HUES48 (cell line): Measurements from ENCODE around the gene TRUB2.

ENCODE experiments used
- H3K27ac ChIP-seq: one replicate; pipeline ENCODE4 v1.7.0; 2013; ENCODE audit warnings: low read depth, low read length, inconsistent platforms
- H3K27me3 ChIP-seq: 2 replicates; pipeline ENCODE4 v1.6.1; 2013; ENCODE audit warnings: mild to moderate bottlenecking, low read length; ENCODE audit not compliant: control insufficient read depth, insufficient read depth
- H3K36me3 ChIP-seq: 2 replicates; pipeline ENCODE4 v1.6.1; 2013; ENCODE audit warnings: low read length; ENCODE audit not compliant: control insufficient read depth, insufficient read depth
- H3K4me1 ChIP-seq: 2 replicates; pipeline ENCODE4 v1.6.1; 2013; ENCODE audit warnings: mild to moderate bottlenecking, low read length; ENCODE audit not compliant: control insufficient read depth, insufficient read depth
- H3K4me3 ChIP-seq: 2 replicates; pipeline ENCODE4 v1.5.1; 2013; ENCODE audit warnings: mild to moderate bottlenecking, low read depth, low read length
- H3K9ac ChIP-seq: 2 replicates; pipeline ENCODE4 v1.6.1; 2013; ENCODE audit warnings: mild to moderate bottlenecking, low read depth, low read length, moderate library complexity
- H3K9me3 ChIP-seq: 2 replicates; pipeline ENCODE4 v1.6.1; 2013; ENCODE audit warnings: low read length; ENCODE audit not compliant: control insufficient read depth, insufficient read depth

Gene TRUB2

DNA sequence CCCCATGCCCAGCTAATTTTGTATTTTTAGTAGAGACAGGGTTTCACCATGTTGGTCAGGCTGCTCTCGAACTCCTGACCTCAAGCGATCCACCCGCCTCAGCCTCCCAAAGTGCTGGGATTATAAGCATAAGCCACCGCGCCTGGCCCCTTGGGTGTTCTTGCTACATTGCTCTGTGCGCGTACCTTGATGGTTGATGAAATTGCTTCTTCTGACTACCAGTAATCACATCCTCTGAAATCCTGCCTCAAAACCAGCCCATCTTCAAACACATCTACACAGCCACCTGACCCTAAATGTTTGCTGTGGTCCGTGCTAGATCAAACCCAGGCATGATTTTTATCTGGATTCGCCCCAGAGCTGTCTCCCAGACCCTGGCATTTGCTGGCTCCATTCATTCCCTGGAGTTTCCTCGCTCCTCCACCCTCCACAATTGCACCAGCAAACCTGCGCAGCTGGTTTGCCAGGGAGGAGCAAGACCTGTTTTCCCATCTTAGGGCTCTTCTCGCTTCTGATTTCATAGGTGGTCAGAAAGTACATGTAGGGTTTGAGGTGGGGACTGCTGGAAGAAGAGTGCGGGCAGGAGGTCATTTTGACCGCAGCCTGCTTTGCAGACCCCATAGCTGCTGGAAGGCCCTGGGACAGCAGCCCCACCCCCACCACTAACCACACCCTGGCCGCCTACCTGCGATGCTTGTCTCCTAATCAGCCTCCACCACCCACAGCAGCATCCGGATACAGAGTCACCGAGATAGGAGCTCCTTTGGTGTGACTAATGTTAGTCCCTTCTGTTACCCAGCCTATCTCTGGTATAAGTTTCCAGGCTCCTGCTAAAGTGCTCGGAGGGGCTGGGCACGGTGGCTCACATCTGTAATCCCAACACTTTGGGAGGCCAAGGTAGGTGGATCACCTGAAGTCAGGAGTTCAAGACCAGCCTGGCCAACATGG is 23.4 kb downstream of the TRUB2 start:
- Histone ChIP-seq H3K27ac (no peak overlapping the region), H3K4me1 (no peaks in the 10 kb centered on the region), H3K4me3 (no peak overlapping the region), H3K36me3 (no peaks in the 10 kb centered on the region), H3K27me3 (no peaks in the 10 kb centered on the region), H3K9me3 (no peaks in the 10 kb centered on the region), H3K9ac (no peak overlapping the region)

DNA sequence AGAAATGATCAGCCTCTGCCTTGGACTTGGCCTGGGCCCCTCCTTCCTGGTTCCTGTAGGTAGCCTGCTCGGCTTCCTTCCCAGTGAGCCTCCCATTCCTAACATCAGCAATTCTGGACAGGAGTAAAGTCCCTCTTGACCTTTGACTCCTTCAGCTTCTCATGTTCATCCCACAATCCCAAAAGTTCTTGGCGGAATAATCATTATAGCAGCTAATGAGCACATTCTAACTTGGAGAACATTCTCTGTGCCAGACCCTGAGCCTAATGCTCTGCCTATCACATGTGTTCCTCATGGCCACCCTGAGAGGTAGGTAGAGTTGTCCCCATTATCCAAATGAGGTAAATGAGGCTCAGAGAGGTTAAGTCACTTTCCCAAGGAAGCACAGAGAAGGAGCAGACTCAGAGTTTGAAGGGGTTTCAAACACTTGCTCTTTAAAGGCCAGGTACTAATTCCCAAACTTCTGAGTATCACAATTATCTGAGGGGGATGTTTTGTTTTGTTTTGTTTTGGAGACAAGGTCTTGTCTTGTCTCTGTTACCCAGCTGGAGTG is 24.9 kb downstream of the TRUB2 start:
- H3K27ac ChIP-seq: no peak overlapping the region
- H3K9ac ChIP-seq: no peak overlapping the region
- no peaks in the 10 kb centered on the region for H3K9me3 ChIP-seq
- no peaks in the 10 kb centered on the region for H3K4me1 ChIP-seq
- H3K36me3 ChIP-seq: no peaks in the 10 kb centered on the region
- no peaks in the 10 kb centered on the region for H3K27me3 ChIP-seq
- no peak overlapping the region for H3K4me3 ChIP-seq

DNA sequence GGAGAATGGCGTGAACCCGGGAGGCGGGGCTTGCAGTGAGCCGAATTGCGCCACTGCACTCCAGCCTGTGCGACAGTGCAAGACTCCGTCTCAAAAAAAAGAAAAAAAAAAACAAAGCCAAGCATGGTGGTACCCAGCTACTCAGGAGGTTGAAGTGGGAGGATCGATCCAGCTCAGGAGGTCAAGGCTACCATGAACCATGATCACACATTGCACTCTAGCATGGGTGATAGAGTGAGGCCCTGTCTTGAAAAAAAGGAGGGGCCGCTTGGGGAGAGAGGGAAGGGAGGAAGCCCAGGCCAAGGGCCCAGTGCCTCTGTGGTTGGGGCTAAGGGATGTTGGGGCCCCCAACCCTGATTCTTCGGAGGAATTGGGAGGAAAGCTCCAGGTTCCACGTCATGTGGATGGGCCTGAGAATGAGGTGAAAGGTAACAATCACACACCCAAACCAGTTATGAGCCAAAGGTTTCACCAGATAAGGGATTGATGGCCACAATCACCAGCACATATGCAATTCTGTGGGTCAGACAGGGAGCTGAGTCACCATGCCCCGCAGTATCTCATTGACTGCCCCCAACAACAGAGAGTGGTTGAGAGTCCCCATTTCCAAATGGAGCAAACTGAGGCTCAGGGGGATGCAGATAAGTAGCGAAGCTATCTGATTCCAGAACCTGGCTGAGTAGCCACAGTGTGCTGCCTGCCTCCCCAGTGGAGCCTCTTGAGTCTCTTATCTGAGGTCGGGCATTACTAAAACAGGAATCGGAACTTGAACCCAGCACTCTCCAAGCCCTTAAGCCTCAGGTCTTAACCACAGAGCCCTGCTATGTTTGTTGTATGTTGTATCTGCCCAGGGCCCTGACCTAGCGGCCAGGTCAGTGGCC is 25.7 kb downstream of the TRUB2 start:
- no peaks in the 10 kb centered on the region for H3K4me1 ChIP-seq
- no peak overlapping the region for H3K9ac ChIP-seq
- H3K9me3 ChIP-seq: no peaks in the 10 kb centered on the region
- H3K27me3 ChIP-seq: no peaks in the 10 kb centered on the region
- no peak overlapping the region for H3K4me3 ChIP-seq
- no peaks in the 10 kb centered on the region for H3K36me3 ChIP-seq
- no peak overlapping the region for H3K27ac ChIP-seq

DNA sequence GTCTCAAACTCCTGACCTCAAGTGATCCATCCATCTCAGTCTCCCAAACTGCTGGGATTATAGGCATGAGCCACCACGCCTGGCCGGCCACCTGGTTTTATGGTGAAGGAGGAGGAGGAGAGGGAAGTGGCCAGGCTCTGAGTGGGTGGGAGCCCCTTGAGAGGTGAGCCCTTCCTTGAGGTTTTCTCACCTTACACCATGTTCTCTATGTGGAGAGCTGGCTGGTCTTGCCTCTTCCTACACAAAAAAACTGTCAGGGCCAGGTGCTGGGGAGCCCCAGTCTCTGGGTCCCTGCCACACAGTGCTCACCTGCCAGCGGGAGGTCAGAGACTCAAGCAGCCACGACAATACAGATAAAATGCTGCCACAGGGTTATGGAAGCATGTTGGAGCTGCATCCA is 28.1 kb downstream of the TRUB2 start:
- H3K27ac ChIP-seq: no peak overlapping the region
- H3K9me3 ChIP-seq: no peaks in the 10 kb centered on the region
- H3K36me3 ChIP-seq: no peaks in the 10 kb centered on the region
- H3K9ac ChIP-seq: no peak overlapping the region
- no peaks in the 10 kb centered on the region for H3K27me3 ChIP-seq
- H3K4me3 ChIP-seq: no peak overlapping the region
- H3K4me1 ChIP-seq: no peaks in the 10 kb centered on the region

DNA sequence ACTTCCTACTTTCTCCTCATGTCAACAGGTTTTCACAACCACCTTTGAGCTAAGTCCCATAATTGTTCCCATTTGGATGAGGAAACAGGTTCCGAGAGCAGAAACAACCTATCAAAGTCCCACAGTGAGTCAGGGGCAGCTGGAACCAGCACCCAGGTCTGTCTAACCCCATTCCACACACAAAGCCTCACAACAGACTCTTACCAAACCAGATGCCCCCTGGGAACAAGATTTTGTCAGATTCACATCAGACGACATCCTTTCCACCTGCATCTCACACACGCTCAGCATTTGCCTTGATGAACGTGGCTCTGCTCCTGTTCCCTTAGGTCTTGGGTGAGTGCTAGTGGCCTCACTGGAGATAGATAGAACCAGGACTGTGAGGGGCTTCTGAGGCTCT is 29.2 kb downstream of the TRUB2 start:
- H3K27ac ChIP-seq: no peak overlapping the region
- no peaks in the 10 kb centered on the region for H3K9me3 ChIP-seq
- peaks cover 6% of the 10 kb centered on the region; the same call in 1 of the 2 replicates for H3K36me3 ChIP-seq
- H3K27me3 ChIP-seq: no peaks in the 10 kb centered on the region
- H3K4me3 ChIP-seq: no peak overlapping the region
- no peak overlapping the region for H3K9ac ChIP-seq
- H3K4me1 ChIP-seq: no peaks in the 10 kb centered on the region

DNA sequence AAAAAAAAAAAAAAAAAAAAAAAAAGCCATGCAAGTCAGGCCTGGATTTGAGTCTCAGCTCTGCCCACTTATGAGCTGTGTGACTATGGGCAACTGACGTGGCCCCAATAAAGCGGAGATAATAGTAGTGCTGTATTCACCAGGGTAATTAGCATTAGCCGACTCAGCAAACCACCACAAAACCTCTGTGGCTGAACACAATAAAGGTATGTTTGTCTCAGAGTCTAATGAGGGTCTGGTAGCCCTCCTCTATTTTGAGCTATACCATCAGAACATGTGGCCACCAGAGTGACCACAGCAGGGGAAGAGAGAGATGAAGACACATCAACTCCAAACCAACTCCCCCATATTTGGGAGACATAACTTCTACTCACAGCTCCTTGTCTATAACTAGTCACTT is 30.2 kb downstream of the TRUB2 start:
- no peaks in the 10 kb centered on the region for H3K27me3 ChIP-seq
- H3K9ac ChIP-seq: no peak overlapping the region
- H3K27ac ChIP-seq: no peak overlapping the region
- peaks cover 12% of the 10 kb centered on the region; the same call in 1 of the 2 replicates for H3K36me3 ChIP-seq
- no peaks in the 10 kb centered on the region for H3K9me3 ChIP-seq
- H3K4me1 ChIP-seq: no peaks in the 10 kb centered on the region
- H3K4me3 ChIP-seq: no peak overlapping the region

DNA sequence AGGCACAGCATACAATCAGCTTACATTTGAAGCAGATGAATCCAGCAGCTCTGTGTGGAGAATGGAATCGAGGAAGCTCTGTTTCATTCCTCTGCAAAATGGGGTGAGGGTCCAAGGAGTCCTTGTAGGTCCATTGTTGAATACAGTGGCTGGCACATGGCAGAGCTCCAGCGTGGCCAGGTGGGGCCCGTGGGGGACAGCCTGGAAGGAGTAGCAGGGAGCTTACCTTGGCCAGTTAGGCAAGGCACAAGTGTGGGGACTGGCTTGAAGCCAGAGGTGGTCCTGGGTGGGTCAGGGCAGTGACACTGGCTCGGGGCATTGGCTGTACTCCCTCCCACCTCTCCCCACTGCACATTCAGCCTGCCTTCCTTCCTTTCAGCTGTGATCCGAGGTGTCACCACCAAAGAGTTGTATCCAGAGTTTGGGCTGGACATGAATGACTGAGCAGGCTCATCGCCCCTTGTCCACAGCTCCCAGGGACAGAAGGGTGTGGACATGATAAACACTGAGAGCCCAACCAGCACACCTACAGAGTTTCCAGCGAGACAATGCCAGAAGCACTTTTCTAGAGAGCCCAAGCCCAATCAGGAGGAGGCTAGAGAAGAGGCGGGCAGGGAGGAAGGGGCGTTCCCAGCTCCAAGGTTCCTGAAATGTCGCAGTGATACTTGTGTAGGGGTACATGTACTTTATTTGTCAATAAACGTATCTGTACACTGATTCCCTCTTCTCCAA is 33.8 kb downstream of the TRUB2 start:
- H3K36me3 ChIP-seq: peaks cover 25% of the 10 kb centered on the region
- no peaks in the 10 kb centered on the region for H3K27me3 ChIP-seq
- no peak overlapping the region for H3K4me3 ChIP-seq
- H3K9ac ChIP-seq: no peak overlapping the region
- no peak overlapping the region for H3K27ac ChIP-seq
- no peaks in the 10 kb centered on the region for H3K4me1 ChIP-seq
- H3K9me3 ChIP-seq: no peaks in the 10 kb centered on the region

DNA sequence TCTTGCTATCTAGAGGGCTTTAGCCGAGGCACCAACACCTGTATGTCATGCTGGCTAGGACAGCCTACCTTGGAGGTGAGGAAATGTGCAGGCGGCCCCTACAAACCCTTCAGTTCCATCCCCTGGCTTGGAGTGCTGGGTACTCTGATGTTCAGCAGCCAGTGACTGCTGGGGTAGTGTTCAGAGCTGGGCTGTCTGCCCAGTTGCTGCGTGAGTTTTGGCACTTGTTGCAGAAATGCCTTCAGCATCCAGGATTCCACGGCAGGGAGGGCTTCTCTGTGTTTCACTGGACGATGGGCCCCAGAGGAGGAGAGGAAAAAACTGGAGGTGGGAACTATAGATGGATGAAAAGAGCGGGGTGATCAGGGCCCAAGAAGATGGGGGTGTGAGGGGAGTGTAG is 35.8 kb downstream of the TRUB2 start:
- H3K4me3 ChIP-seq: no peak overlapping the region
- H3K4me1 ChIP-seq: no peaks in the 10 kb centered on the region
- H3K9ac ChIP-seq: no peak overlapping the region
- H3K27me3 ChIP-seq: no peaks in the 10 kb centered on the region
- H3K36me3 ChIP-seq: peaks cover 25% of the 10 kb centered on the region
- no peak overlapping the region for H3K27ac ChIP-seq
- no peaks in the 10 kb centered on the region for H3K9me3 ChIP-seq

GRCh38 chr9:128285033-128285784 is 37.0 kb downstream of the TRUB2 start:
- no peaks in the 10 kb centered on the region for H3K9me3 ChIP-seq
- H3K4me1 ChIP-seq: no peaks in the 10 kb centered on the region
- H3K36me3 ChIP-seq: peaks cover 25% of the 10 kb centered on the region
- H3K27ac ChIP-seq: no peak overlapping the region
- H3K27me3 ChIP-seq: no peaks in the 10 kb centered on the region
- H3K4me3 ChIP-seq: no peak overlapping the region
- H3K9ac ChIP-seq: no peak overlapping the region

DNA sequence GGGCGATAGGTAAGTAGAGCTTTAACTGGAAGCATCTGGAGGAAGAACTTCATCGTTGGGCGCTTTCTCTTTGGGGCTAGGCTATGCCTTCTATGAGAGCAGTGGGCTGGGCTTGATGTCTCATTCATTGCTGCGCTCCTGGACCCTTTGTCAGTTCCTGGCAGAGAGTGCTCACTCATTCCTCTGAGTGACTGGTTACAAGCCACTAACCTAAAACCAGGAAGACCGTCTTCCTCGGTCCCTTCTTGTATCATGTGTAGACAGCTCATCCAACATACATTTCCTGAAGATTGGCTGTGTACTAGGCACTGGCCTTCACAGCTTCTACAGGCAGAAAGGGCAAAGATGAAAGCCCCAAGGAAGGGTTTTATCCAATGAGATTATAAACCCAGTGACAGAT is 39.7 kb downstream of the TRUB2 start:
- H3K9ac ChIP-seq: no peak overlapping the region
- H3K4me1 ChIP-seq: no peaks in the 10 kb centered on the region
- H3K9me3 ChIP-seq: no peaks in the 10 kb centered on the region
- peaks cover 17% of the 10 kb centered on the region for H3K36me3 ChIP-seq
- no peak overlapping the region for H3K27ac ChIP-seq
- no peak overlapping the region for H3K4me3 ChIP-seq
- H3K27me3 ChIP-seq: no peaks in the 10 kb centered on the region
